Activated CD4-positive, CD25-positive, alpha-beta regulatory T cell (primary cell): ENCODE data around the gene ACSF2.
"Not testable (repeated sequence)": the region's sequence is repeated elsewhere in the genome, so short reads cannot be mapped to it uniquely, and the experiment has no call there.

Experiments
- DNase-seq, 4 experiments: peaks; one replicate each; lab custom pipeline; 2025; lab: John Stamatoyannopoulos, UW

The ACSF2 gene

DNA sequence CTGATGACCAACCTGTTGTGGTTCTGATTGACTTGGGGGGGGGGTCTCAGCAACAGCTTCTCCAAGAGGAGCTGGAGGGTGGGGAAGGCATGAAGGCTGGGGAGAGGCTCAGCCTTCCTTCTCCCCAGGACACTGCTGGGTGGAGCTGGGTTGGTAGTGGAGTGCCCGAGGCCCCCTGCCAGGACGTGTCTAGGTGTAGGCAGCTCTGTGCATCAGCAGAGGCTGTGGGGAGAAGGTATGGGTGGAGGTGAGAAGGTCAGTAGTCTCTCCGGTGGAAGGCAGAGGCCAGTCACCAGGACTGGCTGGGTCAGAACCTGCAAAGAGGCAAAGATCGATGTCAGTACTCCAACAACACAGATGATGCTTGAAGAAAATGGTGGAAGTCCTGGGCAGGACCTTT is 38.7 kb downstream of the ACSF2 start:
- no peak for DNase-seq

DNA sequence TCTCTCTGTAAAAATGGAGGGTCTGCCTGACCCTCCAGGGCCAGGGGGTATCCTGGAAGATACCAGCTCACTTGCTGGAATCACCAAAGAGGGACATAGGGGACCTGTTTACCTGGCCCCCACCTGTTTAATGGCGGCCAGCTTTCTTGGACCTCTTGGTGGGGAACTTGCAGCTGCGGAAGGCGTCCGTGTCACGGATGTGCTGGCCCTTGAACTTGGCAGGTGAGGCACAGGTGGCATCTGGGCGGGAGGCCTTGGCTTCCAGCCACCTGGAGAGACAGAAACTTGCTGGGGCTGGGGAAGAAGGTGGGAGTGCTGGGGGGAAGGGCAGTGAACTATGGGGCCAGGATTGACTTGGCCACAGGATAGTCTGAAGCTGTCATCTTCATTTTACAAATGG is 39.2 kb downstream of the ACSF2 start:
- DNase-seq: no peak

DNA sequence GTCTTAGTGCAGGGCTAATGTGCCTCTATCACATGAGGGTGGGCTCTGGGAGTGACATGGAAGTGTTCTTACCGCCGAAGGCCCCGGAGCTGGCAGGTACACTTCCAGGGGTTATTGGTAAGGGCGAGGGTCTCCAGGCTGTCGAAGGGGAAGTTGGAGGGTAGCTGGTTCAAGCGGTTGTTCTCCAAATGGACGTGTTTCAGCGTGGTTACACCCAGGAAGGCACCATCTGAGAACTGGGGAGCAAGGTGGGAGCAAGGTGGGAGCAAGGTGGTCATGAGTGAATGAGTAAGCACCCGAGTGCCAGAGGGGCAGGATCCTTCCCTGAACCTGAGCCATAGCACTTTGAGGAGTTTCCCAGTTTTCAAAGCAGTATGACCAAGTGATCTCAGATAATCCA is 39.6 kb downstream of the ACSF2 start:
- no peak for DNase-seq

DNA sequence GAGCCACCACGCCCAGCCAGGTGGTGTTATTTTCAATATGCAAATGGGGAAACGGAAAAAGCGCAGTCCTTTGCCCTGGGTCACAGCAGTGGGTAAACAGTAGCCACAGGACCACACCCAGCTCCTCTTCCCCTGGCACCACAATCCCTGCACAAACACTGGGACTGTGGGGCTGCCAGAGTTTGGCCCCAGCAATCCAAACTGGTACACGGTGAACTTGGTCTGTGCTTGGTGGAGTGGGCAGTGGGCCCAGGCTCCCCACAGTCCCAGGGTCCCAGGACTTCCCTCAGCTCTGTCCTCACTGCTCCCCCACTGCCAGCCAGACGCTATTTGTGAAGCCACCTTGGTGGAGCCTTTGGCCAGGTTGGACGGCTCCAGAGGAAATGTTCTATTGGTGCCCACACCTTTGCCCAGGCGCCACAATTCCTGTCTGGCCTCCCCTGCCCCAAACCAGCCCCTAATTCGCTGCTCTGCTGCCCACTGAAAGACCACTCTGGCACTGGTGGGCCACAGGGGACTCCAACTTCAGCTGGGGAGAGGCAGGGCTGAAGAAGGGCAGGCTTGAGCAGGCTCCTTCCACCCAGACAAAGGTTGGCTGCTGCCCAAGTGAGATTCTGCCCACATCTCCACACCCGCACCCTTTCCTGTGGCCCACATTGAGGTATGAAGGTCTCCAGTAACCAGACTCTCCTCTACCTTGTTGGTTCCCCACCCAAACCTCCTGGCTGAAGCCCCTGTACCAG is 40.5 kb downstream of the ACSF2 start:
- no peak for DNase-seq

DNA sequence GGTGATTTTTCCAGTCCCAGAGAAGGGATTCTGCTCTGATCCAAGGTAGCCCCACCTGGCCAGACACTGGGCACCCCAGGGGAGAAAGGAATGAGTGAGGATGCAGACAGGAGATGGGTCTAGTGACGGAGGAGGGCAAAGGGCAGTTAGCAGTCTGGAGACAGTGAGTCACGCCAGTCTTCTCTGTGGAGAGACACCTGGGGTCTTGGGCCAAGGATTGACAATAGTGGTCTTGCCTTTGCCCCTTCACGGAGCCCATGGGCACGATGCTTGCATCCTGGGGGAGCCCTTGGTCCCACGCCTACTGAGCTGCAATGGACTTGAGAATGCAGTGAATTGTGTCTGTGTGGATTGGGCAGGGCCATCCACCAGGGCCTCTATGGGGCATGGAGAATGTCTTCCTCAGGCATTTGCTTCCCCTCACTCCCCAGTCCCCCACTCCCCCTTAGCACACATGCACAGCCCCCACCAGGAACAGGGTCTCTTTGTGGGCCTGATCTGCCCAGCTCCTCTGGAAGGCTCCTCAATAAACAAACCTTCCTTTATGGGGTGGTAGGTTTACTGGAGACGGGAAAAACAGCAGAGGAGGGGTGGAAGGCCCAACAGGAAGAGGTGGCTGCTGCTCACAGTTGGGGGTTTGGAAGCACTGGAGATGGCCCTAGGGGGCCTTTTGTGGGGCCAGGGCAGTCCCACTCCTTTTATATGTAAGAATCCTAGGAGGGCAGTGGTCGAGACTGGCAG is 41.3 kb downstream of the ACSF2 start:
- DNase-seq: no peak

DNA sequence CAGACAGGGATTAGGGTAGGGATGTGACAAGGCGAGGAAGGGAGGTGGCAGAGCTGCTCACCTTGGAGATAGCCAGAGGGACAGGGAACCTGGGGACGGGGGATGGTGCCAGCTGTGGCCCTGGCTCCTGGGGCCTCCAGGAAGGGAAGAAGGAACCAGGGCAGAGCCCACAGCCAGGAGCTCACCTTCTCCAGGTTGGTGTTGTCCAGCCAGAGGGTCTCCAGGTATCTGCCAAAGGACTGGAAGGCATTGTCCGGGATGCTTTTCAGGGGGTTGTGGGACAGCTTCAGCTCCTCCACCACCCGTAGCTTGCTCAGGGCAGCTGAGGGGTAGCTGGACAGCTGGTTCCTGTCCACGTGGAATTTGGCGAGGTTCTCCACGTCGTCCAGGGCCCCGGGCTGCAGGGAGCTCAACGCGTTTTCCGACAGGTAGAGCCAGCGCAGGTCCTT is 41.9 kb downstream of the ACSF2 start:
- DNase-seq: no peak

DNA sequence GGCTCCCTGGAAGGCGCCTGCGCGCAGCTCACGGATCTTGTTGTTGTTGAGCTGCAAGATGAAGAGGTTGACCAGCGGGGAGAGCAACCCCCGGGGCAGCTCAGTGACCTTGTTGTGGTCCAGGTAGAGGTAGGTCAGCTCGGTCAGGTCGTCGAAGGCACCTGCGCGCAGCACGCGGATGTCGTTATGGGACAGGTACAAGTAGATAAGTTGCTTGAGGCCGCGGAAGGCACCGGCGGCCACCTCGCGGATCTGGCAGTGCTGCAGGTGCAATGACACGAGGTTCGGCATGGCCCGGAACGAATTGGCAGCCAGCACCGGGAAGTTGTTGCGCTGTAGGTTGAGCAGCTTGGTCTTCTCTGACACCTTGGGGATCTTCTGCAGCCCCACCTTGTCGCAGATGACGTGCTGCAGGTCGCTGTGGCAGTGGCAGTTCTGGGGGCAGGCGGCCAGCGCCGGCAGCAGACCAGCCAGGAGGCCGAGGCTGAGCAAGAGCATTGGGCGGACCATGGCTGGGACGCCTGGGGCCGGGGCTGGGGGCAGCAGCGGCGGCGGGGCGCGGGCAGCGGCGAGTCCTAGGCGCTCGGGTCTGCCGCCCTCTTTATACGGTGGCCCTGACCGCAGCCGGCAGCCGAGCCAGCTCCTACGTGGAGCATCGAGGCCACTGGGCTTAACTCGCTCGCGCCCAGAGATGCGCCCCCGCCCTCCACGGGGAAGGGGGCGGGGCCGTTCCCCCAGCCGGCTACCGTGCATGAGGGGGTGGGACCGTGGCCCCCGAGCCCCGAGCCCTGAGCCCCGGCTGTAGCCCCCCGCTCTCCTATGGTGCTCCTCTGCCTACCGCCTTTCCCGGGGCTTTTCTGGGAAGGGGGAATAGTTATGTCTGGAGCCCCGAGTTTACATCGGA is 42.5 kb downstream of the ACSF2 start, which contains the start of gene CHAD:
CHAD (minus strand) TSS at position 577 of the 904 bp plus-strand sequence; CDS start at position 510, 67 bp downstream.
- DNase-seq: no peak

DNA sequence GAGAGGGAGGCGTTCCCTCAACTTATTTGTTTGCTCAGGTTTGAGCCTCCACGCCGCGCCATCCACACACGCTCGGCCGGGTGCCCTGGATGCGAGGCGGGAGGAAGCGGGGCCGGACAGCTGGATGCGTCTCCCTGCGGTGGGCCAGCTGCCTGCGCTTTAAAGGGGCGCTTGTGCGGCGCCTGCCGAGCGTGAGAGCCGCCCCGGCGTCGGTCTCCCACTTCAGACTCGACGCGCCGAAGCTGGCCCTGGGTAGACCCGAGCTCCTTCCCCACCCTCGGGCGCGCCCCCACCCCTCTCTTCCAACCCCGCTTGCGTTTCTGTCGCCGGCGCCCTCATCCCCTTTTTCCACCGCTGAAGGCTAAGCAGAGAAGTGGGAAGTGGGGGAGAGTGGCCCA is 43.2 kb downstream of the ACSF2 start:
- DNase-seq: no peak

DNA sequence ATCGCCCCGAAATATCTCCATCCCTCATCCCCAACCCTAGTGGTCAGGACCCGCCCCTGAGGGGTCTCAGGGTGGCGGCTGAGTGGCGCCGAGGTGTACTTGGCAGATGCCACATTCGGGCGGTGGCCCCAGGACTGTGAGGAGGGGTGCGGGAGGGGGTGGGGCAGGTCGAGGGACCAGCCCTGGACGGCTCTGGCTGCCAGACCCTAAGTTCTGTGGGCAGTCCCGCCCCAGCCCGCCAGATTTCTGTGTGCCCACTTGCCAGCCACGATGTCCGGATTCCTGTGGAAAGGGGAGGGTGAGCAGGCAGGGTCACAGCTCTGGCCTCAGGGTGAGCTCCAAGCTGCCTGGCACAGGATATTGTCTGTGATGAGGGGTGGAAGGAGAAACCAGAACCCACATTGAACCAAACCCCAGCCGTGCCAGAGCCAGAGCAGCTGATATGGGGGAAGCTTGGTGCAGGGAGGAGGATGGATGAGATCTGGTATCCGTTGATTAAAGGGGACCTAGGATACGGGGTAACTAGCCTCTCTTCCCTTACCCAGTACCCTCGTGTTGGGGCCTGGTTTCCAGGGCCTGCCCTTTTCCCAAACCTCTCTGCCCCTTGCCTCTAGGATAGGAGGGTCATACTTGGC is 43.8 kb downstream of the ACSF2 start:
- DNase-seq: no peak

DNA sequence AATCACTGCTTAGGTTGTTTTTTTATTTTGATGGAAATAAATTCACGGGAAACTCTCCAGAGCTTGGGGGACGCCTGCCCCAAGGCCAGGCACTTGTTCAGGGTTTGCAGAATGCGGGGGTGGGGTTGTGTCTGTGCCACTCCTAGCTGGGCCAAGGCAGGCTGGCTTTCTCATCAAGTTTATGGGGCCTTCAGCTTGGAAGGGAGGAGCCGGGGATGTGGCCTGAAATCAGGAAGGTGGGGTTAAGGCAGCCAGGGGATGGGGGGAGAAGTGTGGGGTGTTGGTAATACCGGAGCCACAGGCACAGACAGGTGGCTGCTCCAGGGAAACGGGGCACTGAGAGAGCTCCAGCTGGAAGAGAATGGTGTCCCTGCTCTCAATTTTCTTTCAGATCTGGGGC is 44.4 kb downstream of the ACSF2 start:
- no peak for DNase-seq

DNA sequence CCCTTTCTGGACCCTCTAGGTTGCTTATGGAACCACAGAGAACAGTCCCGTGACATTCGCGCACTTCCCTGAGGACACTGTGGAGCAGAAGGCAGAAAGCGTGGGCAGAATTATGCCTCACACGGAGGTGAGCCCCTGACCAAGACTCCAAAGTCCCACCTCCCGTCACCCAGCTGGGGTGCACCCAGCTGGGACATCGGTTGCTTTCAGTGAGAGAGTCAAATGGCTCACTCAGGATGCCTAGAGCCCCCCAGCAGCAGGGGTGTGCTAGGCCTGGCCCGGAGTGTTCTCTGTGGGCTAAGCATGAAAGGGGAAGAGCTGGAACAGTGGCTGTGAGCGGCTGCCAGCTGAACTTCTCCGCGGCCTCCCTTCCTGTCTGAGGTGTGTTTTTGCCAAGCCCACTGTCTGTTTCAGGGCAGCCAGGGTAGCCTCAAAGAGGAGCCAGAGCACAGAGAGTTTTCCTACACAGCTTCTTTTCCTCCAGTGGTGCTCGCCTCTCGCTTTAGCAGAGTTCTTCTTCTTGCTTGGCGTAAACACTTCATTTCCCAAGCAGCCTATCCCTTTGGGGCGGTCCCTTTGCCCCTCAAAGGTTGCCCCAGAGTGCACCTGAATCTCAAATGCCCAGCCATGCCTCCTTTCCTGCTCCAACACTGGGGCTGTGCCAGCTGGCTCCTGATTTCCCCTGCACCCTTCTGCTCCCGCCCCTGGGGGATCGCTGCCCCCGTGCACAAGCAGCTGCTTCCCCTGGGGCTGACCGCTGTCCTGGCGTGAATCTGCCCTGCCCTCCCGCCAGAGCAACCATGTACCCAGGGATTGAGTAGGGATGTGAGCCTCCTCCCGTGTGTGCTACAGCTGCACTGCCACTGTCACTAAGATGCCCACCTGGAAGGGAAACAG is 45.2 kb downstream of the ACSF2 start:
- DNase-seq: no peak

DNA sequence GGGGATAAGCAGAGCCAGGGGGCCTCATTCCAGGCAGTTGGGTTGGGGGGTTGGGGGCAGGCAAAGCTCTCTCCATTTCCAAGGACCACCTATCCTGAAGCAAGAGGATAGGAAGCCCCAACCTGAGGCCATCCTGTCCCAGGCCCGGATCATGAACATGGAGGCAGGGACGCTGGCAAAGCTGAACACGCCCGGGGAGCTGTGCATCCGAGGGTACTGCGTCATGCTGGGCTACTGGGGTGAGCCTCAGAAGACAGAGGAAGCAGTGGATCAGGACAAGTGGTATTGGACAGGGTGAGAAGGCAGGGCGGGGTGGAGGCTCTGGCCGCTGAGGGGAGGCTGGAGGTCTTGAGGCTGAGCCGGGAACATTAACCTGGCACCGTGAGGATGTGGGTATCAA is 46.3 kb downstream of the ACSF2 start:
- DNase-seq: no peak

DNA sequence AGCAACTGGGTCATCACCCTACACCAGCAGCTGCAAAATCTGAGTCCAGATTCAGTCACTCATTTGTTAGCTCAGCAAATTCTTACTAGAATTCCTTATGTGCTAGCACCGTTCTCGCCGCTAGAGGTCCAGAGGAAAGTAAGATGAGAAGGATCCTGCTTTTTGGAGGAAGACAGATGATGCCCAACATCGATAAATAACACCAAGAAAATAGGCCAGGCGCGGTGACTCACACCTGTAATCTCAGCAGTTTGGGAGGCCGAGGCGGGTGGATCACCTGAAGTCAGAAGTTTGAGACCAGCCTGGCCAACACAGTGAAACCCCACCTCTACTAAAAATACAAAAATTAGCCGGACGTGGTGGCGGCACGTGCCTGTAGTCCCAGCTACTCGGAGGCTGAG is 46.7 kb downstream of the ACSF2 start:
- DNase-seq: not testable (repeated sequence)

DNA sequence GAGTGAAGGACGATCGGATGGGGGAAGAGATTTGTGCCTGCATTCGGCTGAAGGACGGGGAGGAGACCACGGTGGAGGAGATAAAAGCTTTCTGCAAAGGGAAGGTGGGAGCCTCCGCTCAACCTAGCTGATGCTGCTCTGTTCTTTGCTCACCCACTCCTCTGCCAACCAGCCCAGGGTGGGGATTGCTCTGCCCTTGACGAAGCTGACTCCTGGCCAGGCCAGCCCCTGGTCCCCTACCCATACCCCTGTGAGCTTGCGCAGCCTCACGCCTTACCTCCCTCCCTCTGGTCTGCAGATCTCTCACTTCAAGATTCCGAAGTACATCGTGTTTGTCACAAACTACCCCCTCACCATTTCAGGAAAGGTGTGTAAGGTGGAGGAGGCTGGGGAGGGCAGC is 47.9 kb downstream of the ACSF2 start:
- DNase-seq: no peak

DNA sequence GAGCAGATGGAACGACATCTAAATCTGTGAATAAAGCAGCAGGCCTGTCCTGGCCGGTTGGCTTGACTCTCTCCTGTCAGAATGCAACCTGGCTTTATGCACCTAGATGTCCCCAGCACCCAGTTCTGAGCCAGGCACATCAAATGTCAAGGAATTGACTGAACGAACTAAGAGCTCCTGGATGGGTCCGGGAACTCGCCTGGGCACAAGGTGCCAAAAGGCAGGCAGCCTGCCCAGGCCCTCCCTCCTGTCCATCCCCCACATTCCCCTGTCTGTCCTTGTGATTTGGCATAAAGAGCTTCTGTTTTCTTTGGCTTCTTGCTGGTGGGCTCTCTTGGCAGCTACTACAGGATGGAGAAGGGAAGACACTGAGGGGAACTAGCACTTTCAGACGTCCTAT is 48.5 kb downstream of the ACSF2 start:
- no peak for DNase-seq

DNA sequence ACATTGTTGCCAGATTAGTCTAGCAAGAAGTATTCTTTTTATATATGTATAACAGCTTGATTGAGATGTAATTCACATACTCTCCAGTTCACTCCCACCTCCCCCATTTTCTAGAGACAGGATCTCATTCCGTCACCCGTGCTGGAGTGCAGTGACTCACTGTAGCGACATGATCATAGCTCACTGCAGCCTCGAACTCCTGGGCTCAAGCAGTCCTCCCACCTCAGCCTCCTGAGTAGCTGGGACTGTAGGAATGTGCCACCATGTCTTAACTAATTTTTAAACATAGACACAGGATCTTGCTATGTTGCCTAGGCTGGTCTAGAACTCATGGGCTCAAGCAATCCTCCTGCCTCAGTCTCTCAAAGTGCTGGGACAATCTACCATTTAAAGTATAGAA is 49.3 kb downstream of the ACSF2 start:
- no peak for DNase-seq

DNA sequence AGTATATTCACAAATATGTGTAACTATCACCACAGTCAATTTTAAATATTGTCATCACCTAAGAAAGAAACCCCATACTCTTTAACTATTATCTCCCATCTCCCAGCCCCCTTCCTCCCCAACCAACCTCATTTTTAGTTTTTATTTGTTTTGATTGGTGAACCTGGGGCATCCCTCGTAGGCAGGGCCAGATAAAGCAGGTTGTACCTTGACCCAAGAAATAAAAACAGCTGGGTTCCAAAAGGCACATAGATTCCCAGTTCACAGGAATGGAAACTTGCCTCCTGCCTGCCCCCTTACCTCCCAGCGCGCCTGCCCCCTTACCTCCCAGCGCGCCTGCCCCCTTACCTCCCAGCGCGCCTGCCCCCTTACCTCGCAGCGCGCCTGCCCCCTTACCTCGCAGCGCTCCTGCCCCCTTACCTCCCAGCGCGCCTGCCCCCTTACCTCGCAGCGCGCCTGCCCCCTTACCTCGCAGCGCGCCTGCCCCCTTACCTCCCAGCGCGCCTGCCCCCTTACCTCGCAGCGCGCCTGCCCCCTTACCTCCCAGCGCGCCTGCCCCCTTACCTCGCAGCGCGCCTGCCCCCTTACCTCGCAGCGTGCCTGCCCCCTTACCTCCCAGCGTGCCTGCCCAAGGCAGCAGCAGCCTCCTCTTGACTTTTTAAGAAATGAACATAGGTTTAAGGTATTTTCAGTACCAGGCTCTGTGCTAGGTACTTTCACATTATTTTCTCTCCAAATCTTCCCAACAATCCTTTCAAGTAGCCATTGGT is 49.9 kb downstream of the ACSF2 start:
- not testable (repeated sequence) for DNase-seq

DNA sequence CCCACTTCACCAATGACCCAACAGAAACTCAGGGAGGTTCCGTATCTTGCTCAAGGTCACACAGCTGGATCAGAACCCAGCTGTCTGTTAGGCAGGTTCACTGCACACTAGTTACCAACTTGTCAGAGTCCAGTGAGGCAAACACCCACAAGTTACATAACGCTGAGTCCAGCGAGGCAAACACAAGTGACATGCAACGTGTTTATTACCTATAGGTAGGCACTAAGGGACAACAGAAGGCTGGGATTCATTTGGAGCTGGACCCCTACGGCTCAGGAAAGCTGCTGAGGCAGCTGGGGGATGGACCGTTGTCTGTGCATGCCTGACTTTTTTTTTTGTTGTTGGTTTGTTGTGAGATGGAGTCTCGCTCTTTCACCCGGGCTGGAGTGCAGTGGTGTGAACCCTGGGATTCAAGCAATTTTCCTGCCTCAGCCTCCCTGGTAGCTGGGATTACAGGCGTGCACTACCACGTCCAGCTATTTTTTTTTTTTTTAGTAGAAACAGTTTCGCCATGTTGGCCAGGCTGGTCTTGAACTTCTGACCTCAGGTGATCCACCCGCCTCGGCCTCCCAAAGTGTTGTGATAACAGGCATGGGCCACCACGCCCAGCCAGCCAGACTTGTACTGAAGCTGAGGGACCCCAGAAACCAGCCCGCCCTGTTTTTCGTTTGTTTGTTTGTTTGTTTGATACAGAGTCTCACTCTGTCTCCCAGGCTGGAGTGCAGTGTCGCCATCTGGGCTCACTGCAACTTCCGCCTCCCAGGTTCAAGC is 50.7 kb downstream of the ACSF2 start:
- DNase-seq: no peak

DNA sequence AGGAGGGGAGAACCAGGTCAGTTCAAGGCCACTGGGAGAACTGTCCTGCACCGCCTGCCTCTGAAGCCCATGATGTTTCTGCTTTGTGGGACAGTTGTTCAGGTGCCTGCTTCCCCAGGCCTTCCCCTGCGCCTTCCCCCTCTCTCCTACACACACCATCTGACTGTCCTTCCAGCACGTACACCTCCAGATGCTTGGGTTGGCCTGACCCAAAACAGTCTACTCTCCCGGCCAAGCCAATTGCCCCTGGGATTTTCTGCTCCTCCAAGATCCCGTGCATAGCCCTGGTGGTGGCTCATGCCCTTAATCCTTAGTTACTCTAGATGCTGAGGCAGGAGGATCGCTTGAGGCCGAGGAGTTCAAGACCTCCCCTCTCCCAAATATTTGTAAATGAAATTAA is 52.0 kb downstream of the ACSF2 start:
- no peak for DNase-seq
